ENCODE data around the gene AGAP1. TPM values are rescaled to one million over a fixed set of nuclear protein-coding genes. Genes with fewer than 3 reads are reported as not detected.
A peak's percentile ranks its signal among the peaks of the same experiment; 100 is the strongest.

Gene AGAP1
- total RNA-seq, 6 experiments from 2014 or later = 8.1 to 11.2 (median 9.8) TPM

DNA sequence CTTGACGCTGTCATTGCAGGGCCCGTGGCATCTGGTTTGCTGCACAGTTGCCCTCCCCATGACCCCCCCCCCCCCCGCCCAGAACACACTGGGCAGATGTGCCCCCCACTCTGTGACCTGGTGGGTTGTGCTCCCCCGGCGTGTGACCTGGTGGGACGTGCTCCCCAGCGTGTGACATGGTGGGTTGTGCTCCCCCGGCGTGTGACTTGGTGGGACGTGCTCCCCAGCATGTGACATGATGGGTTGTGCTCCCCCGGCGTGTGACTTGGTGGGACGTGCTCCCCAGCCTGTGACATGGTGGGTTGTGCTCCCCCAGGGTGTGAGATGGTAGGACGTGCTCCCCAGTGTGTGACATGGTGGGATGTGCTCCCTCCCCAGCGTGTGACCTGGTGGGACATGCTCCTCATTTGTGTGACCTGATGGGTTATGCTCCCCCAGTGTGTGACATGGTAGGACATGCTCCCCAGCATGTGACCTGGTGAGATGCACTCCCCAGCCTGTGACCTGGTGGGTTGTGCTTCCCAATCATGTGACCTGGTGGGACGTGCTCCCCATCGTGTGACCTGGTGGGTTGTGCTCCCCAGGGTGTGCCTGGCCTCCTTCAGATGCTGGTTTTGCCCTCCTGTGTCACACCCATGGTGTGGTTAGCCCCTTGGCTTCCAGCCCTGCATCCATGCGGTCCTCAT, 213.7 kb downstream of the AGAP1 start:
- H3K36me3 ChIP-seq = no peaks in the 10 kb centered on the region
- no peak overlapping the region for H3K27ac ChIP-seq
- TF ChIP-seq, protein P1, sequence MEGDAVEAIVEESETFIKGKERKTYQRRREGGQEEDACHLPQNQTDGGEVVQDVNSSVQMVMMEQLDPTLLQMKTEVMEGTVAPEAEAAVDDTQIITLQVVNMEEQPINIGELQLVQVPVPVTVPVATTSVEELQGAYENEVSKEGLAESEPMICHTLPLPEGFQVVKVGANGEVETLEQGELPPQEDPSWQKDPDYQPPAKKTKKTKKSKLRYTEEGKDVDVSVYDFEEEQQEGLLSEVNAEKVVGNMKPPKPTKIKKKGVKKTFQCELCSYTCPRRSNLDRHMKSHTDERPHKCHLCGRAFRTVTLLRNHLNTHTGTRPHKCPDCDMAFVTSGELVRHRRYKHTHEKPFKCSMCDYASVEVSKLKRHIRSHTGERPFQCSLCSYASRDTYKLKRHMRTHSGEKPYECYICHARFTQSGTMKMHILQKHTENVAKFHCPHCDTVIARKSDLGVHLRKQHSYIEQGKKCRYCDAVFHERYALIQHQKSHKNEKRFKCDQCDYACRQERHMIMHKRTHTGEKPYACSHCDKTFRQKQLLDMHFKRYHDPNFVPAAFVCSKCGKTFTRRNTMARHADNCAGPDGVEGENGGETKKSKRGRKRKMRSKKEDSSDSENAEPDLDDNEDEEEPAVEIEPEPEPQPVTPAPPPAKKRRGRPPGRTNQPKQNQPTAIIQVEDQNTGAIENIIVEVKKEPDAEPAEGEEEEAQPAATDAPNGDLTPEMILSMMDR (IDR thresholded peaks at IDR 0.05) = no peak
- no peak for TF ChIP-seq POLR2A (IDR thresholded peaks at IDR 0.05)
- DNase-seq (no peak), ATAC-seq (no peak)
- H3K9me3 ChIP-seq = no peaks in the 10 kb centered on the region
- no peak overlapping the region for H3K4me3 ChIP-seq
- WGBS (ENCODE audit: insufficient coverage, low coverage, low lambda C conversion rate, missing lambda C conversion rate) = no CpG with 5 or more reads among the region's 18 CpGs
- intact Hi-C loops (cut with DNase I) = no loop called here
- no peaks in the 10 kb centered on the region for H3K27me3 ChIP-seq
- no peaks in the 10 kb centered on the region for H3K4me1 ChIP-seq

DNA sequence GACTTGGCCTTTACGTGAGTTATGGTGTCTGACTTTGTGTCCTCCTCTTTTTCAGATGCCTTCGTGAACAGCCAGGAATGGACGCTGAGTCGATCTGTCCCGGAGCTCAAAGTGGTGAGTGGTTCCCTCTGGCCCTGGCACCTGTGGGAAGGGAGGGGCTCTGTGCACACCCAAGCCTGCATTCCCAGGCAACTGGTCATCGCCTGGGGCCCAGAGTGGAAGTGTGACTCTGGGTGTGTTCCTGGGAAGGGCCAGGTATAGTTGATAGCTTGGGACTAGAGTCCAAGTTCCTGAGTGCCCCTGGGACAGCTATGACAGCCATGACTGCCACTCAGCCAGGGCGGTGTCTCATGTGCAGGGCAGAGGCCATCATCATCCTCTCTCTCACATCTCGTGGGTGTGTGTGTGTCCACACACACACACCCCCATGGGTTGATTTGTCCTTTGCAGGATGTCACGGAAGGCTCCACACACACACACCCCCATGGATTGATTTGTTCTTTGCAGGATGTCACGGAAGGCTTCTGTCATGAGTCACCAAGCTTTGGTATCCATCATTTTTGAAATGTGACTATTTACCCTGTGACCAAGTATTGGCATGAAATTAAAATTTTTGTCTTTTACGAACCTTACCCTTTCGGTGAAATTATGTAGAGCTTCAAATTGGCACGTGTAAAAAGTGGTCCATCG, 215.4 kb downstream of the AGAP1 start:
- intact Hi-C loops (cut with DNase I) = no loop called here
- no peak for DNase-seq
- H3K9me3 ChIP-seq = no peaks in the 10 kb centered on the region
- WGBS (ENCODE audit: insufficient coverage, low coverage, low lambda C conversion rate, missing lambda C conversion rate) = 75% methylated on average over 6 of the region's 14 CpGs
- H3K27me3 ChIP-seq = no peaks in the 10 kb centered on the region
- H3K36me3 ChIP-seq = no peaks in the 10 kb centered on the region
- H3K27ac ChIP-seq = no peak overlapping the region
- no peak for TF ChIP-seq POLR2A (IDR thresholded peaks at IDR 0.05)
- TF ChIP-seq, protein P1 (IDR thresholded peaks at IDR 0.05) = no peak
- no peak overlapping the region for H3K4me3 ChIP-seq
- ATAC-seq = peak in 1 of 4 donors; percentile 62
- no peaks in the 10 kb centered on the region for H3K4me1 ChIP-seq

DNA sequence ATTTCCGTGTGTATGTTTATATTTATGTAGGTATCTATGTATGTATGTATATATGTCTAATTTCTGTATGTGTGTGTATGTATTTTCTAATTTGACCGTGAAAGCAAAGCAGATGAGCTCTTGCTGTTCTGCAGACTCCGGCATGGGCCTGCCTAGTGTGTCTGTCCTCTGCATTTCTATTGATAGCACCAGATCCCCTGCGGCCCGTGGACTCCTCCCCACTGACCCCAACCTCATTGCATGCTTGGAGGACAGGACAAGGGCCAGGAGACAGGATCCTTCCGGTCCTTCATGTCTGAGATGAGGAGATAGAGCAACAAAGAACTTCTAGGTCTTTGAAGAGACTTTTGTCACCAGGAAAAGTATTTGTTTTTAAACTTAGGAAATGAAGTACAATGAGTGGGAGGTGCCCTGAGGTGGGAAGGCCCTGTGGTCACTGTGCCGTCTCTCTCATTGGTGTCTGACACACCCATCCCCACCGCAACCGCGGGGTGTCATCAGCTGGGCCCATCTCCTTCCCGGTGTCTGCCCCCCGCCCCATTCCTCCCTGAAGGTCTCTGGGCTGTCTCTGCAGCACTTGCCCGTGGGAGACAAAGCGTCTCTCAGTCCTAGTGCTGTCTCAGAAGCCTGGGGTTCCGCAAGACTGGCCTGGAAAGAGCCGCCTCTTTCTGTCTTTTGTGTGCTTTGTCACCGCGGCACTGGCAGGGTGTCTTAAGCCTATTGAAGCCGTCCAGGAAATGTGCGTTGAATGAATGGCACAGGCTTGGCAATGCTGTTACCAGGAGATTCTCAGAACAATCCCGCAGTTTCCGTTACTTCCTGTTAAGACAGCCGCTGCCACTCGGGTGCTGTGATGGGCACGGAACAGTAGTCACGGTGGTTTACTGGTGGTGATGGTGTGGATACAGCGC, 216.4 kb downstream of the AGAP1 start:
- 88% methylated on average over 14 of the region's 27 CpGs for WGBS (ENCODE audit: insufficient coverage, low coverage, low lambda C conversion rate, missing lambda C conversion rate)
- TF ChIP-seq, protein P1 (IDR thresholded peaks at IDR 0.05) = no peak
- no peak for TF ChIP-seq POLR2A (IDR thresholded peaks at IDR 0.05)
- Histone ChIP-seq H3K27me3 (no peaks in the 10 kb centered on the region), H3K36me3 (no peaks in the 10 kb centered on the region), H3K4me1 (no peaks in the 10 kb centered on the region), H3K27ac (no peak overlapping the region), H3K4me3 (no peak overlapping the region), H3K9me3 (no peaks in the 10 kb centered on the region)
- no peak for ATAC-seq
- DNase-seq = no peak
- intact Hi-C loops (cut with DNase I) = no loop called here

DNA sequence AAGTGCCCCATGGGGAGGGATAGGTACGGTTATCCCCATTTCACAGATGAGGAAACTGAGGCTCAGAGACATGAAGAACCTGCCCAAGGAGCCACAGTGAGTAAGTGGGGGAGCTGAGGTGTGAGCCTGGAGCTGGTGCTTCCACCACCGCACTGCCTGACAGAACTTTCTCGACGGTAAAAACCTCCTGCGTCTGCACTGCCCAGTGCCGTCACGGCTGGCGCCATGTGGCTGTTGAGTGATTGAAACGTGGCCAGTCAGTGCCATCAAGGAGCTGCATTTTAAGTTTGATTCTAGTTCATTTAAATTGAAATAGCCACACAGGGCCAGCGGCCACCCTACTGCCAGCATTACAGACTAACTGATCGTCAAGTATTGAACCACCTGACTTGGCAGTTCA, 217.1 kb downstream of the AGAP1 start:
- Histone ChIP-seq H3K27ac (no peak overlapping the region), H3K4me1 (no peaks in the 10 kb centered on the region), H3K4me3 (no peak overlapping the region), H3K36me3 (no peaks in the 10 kb centered on the region), H3K9me3 (no peaks in the 10 kb centered on the region), H3K27me3 (no peaks in the 10 kb centered on the region)
- ATAC-seq (no peak), DNase-seq (no peak)
- intact Hi-C loops (cut with DNase I) = no loop called here
- TF ChIP-seq, protein P1 (IDR thresholded peaks at IDR 0.05) = no peak
- TF ChIP-seq POLR2A (IDR thresholded peaks at IDR 0.05) = no peak
- WGBS (ENCODE audit: insufficient coverage, low coverage, low lambda C conversion rate, missing lambda C conversion rate) = 96% methylated on average over 4 of the region's 11 CpGs

All from right lobe of liver (tissue), 6 donors.